KMS-11 (cell line): ENCODE measurements around the gene UGT2A1.
"Not testable (repeated sequence)": the region's sequence is repeated elsewhere in the genome, so short reads cannot be mapped to it uniquely, and the experiment has no call there.

Source experiments
- H2AFZ ChIP-seq: fragments of 200-600 bp; sonication (generic); 2 replicates; pipeline ENCODE4 v1.6.1; 2016; ENCODE audit warnings: antibody characterized with exemption, mixed run types, low read depth
- H3K27ac ChIP-seq: fragments of 200-600 bp; sonication (generic); 2 replicates; pipeline ENCODE4 v1.6.1; 2016; ENCODE audit warnings: mild to moderate bottlenecking, mixed run types
- H3K27me3 ChIP-seq: fragments of 200-600 bp; sonication (generic); 2 replicates; pipeline ENCODE4 v1.6.1; 2017; ENCODE audit warnings: mild to moderate bottlenecking, low read depth, mixed run types, moderate library complexity; ENCODE audit not compliant: insufficient read depth
- H3K36me3 ChIP-seq: fragments of 200-600 bp; sonication (generic); 2 replicates; pipeline ENCODE4 v1.6.1; 2017; ENCODE audit warnings: mild to moderate bottlenecking, mixed run types; ENCODE audit not compliant: insufficient read depth
- H3K4me1 ChIP-seq: fragments of 200-600 bp; sonication (generic); 2 replicates; pipeline ENCODE4 v1.6.1; 2016; ENCODE audit warnings: mild to moderate bottlenecking, low read depth, mixed run types; ENCODE audit not compliant: poor library complexity, severe bottlenecking
- H3K4me2 ChIP-seq: fragments of 200-600 bp; sonication (generic); 2 replicates; pipeline ENCODE4 v1.7.0; 2016; ENCODE audit warnings: mild to moderate bottlenecking, mixed run types
- H3K4me3 ChIP-seq: fragments of 200-600 bp; sonication (generic); IDR thresholded peaks from 2 replicates; pipeline ENCODE4 v1.6.1; 2017; ENCODE audit warnings: low read depth, low read length, mixed read lengths; ENCODE audit not compliant: insufficient read depth
- H3K79me2 ChIP-seq: fragments of 200-600 bp; sonication (generic); 2 replicates; pipeline ENCODE4 v1.6.1; 2016; ENCODE audit warnings: low read depth, mixed run types; ENCODE audit not compliant: insufficient read depth
- H3K9ac ChIP-seq: fragments of 200-600 bp; sonication (generic); 2 replicates; pipeline ENCODE4 v1.6.1; 2016; ENCODE audit warnings: mild to moderate bottlenecking, mixed run types
- H4K20me1 ChIP-seq: fragments of 200-600 bp; sonication (generic); 2 replicates; pipeline ENCODE4 v1.6.1; 2016; ENCODE audit warnings: mild to moderate bottlenecking, mixed run types; ENCODE audit not compliant: insufficient read depth
- CTCF ChIP-seq: fragments of 200-600 bp; sonication (generic); conservative IDR thresholded peaks from 2 replicates; pipeline ENCODE4 v1.6.1; 2017; ENCODE audit warnings: low read depth, mild to moderate bottlenecking, antibody characterized with exemption, low read length, moderate library complexity, mixed read lengths

The UGT2A1 gene

GRCh38 chr4:69689599-69689998, 36.6 kb upstream of the UGT2A1 start:
- Histone ChIP-seq H3K27ac (no peak overlapping the region), H3K4me3 (no peak overlapping the region), H3K4me2 (peak overlapping the region; percentile 18; the same call in 1 of the 2 replicates), H4K20me1 (no peaks in the 10 kb centered on the region), H2AFZ (no peak overlapping the region), H3K9ac (no peak overlapping the region), H3K27me3 (no peaks in the 10 kb centered on the region), H3K36me3 (no peaks in the 10 kb centered on the region), H3K4me1 (peaks cover 4% of the 10 kb centered on the region), H3K79me2 (no peaks in the 10 kb centered on the region)
- TF ChIP-seq CTCF = peak; percentile 83

DNA sequence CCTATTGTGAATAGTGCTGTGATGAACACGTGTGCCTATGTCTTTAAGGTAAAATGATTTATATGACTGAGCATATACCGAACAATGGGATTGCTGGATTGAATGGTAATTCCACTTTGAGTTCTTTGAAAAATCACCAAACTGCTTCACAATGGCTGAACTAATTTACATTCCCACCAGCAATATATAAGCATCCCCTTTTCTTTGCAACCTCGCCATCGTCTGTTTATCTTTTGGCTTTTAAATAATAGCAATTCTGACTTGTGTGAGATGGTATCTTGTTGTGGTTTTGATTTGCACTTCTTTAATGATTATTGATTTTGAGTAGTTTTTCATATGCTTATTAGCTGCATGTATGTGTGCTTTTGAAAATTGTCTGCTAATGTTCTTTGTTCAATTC, 31.8 kb upstream of the UGT2A1 start:
- Histone ChIP-seq H3K36me3 (no peaks in the 10 kb centered on the region), H3K4me3 (no peak overlapping the region), H4K20me1 (no peaks in the 10 kb centered on the region), H3K27me3 (no peaks in the 10 kb centered on the region), H3K4me2 (no peak overlapping the region), H3K4me1 (peaks cover 2% of the 10 kb centered on the region), H3K79me2 (no peaks in the 10 kb centered on the region), H3K9ac (no peak overlapping the region), H2AFZ (no peak overlapping the region), H3K27ac (no peak overlapping the region)
- no peak for TF ChIP-seq CTCF

GRCh38 chr4:69668680-69669079, 15.6 kb upstream of the UGT2A1 start:
- Histone ChIP-seq H3K9ac (no peak overlapping the region), H4K20me1 (no peaks in the 10 kb centered on the region), H2AFZ (no peak overlapping the region), H3K27ac (no peak overlapping the region), H3K4me2 (no peak overlapping the region), H3K4me3 (no peak overlapping the region), H3K36me3 (no peaks in the 10 kb centered on the region), H3K79me2 (no peaks in the 10 kb centered on the region), H3K27me3 (no peaks in the 10 kb centered on the region), H3K4me1 (no peaks in the 10 kb centered on the region)
- TF ChIP-seq CTCF = no peak

DNA sequence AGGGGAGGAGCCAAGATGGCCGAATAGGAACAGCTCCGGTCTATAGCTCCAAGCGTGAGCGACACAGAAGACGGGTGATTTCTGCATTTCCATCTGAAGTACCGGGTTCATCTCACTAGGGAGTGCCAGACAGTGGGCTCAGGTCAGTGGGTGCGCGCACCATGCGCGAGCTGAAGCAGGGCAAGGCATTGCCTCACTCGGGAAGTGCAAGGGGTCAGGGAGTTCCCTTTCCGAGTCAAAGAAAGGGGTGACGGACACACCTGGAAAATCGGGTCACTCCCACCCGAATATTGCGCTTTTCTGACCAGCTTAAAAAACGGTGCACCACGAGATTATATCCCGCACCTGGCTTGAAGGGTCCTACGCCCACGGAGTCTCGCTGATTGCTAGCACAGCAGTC, 11.0 kb upstream of the UGT2A1 start:
- H3K9ac ChIP-seq, H3K4me3 ChIP-seq, H3K4me1 ChIP-seq: not testable (repeated sequence)

GRCh38 chr4:69661130-69661803, 8.2 kb upstream of the UGT2A1 start:
- H3K27me3 ChIP-seq, H3K4me1 ChIP-seq, H3K9ac ChIP-seq, H2AFZ ChIP-seq, H3K4me3 ChIP-seq, H3K36me3 ChIP-seq, H3K79me2 ChIP-seq, H3K27ac ChIP-seq, H3K4me2 ChIP-seq, H4K20me1 ChIP-seq: not testable (repeated sequence)

More for the DNA sequence above, 11.0 kb upstream of the UGT2A1 start:
- H2AFZ ChIP-seq, H3K27me3 ChIP-seq, H3K79me2 ChIP-seq, H3K4me2 ChIP-seq, H4K20me1 ChIP-seq, H3K27ac ChIP-seq, H3K36me3 ChIP-seq: not testable (repeated sequence)
